Astrocyte (in vitro differentiated cells and primary cell): ENCODE results near the gene CD58. TPM values are rescaled to one million over a fixed set of nuclear protein-coding genes. Genes with fewer than 3 reads are reported as not detected.

Experiments used
- DNase-seq: peaks from one replicate; pipeline ENCODE4 v3.0.0-alpha.2; 2010; ENCODE audit warnings: low read depth
- FAIRE-seq: peaks from 2 replicates; lab custom pipeline; 2011; peaks lifted over from hg19 to GRCh38; lab: Jason Lieb, UNC
- H2AFZ ChIP-seq: 2 replicates; pipeline ENCODE4 v1.6.0; 2012; ENCODE audit warnings: low read depth, low read length, inconsistent platforms
- H3K27ac ChIP-seq: 2 replicates; pipeline ENCODE4 v1.5.1; 2011; ENCODE audit warnings: low read depth, low read length, inconsistent platforms
- H3K27me3 ChIP-seq: 2 replicates; pipeline ENCODE4 v1.6.0; 2011; ENCODE audit warnings: low read length, inconsistent platforms; ENCODE audit not compliant: insufficient read depth
- H3K36me3 ChIP-seq: 2 replicates; pipeline ENCODE4 v1.5.1; 2011; ENCODE audit warnings: low read length, inconsistent platforms; ENCODE audit not compliant: insufficient read depth
- H3K4me1 ChIP-seq: 2 replicates; pipeline ENCODE4 v1.5.1; 2011; ENCODE audit warnings: low read length, inconsistent platforms; ENCODE audit not compliant: insufficient read depth
- H3K4me2 ChIP-seq: 2 replicates; pipeline ENCODE4 v1.6.0; 2012; ENCODE audit warnings: low read length, inconsistent platforms
- H3K4me3 ChIP-seq: 2 replicates; pipeline ENCODE4 v1.5.1; 2011; ENCODE audit warnings: low read depth, mild to moderate bottlenecking, low read length, inconsistent platforms; ENCODE audit not compliant: insufficient read depth
- H3K79me2 ChIP-seq: 2 replicates; pipeline ENCODE4 v1.6.0; 2012; ENCODE audit warnings: mild to moderate bottlenecking, low read length, inconsistent platforms; ENCODE audit not compliant: insufficient read depth
- H3K9ac ChIP-seq: 2 replicates; pipeline ENCODE4 v1.6.0; 2012; ENCODE audit warnings: mild to moderate bottlenecking, low read length, inconsistent platforms
- H3K9me3 ChIP-seq: 2 replicates; pipeline ENCODE4 v1.5.1; 2012; ENCODE audit warnings: low read depth, mild to moderate bottlenecking, low read length, inconsistent platforms; ENCODE audit not compliant: insufficient read depth
- H4K20me1 ChIP-seq: 2 replicates; pipeline ENCODE4 v1.6.0; 2012; ENCODE audit warnings: low read length, inconsistent platforms; ENCODE audit not compliant: insufficient read depth
- H3K27ac Mint-ChIP-seq: one replicate; pipeline ENCODE4 v1.8.0; 2021; ENCODE audit warnings: mild to moderate bottlenecking, mixed read lengths; ENCODE audit not compliant: unreplicated experiment
- H3K27me3 Mint-ChIP-seq: one replicate; pipeline ENCODE4 v1.8.0; 2021; ENCODE audit warnings: low read depth, mixed read lengths; ENCODE audit not compliant: unreplicated experiment
- H3K36me3 Mint-ChIP-seq: one replicate; pipeline ENCODE4 v1.8.0; 2021; ENCODE audit warnings: low read depth, mixed read lengths; ENCODE audit not compliant: unreplicated experiment
- H3K4me1 Mint-ChIP-seq: one replicate; pipeline ENCODE4 v1.8.0; 2021; ENCODE audit warnings: low read depth, mixed read lengths; ENCODE audit not compliant: unreplicated experiment
- H3K4me3 Mint-ChIP-seq: one replicate; pipeline ENCODE4 v1.8.0; 2021; ENCODE audit warnings: mild to moderate bottlenecking, moderate library complexity, mixed read lengths; ENCODE audit not compliant: unreplicated experiment
- H3K9me3 Mint-ChIP-seq: one replicate; pipeline ENCODE4 v1.8.0; 2021; ENCODE audit warnings: mild to moderate bottlenecking, mixed read lengths; ENCODE audit not compliant: unreplicated experiment
- CTCF ChIP-seq: IDR thresholded peaks from 2 replicates; pipeline ENCODE4 v1.5.1; 2011; ENCODE audit warnings: low read depth, mild to moderate bottlenecking, inconsistent platforms, low read length, moderate library complexity; ENCODE audit not compliant: insufficient read depth
- EZH2 ChIP-seq: IDR thresholded peaks from 2 replicates; pipeline ENCODE4 v1.6.1; 2012; ENCODE audit warnings: mild to moderate bottlenecking, low read length, inconsistent platforms; ENCODE audit not compliant: insufficient read depth
- total RNA-seq: library from RNA; stranded (reverse); gene quantifications from 2 replicates; pipeline ENCODE4 v1.2.1, GENCODE V29; 2021

The CD58 gene
- total RNA-seq, 1 donor from 2014 or later, result 13.0 TPM

- Mint-ChIP-seq H3K27ac (no peak overlapping the region), H3K4me1 (peaks cover 35% of the 10 kb centered on the region), H3K27me3 (peaks cover 6% of the 10 kb centered on the region), H3K4me3 (no peak overlapping the region), H3K36me3 (peaks cover 2% of the 10 kb centered on the region), H3K9me3 (no peaks in the 10 kb centered on the region)
- Histone ChIP-seq H3K27me3 (peaks cover 4% of the 10 kb centered on the region), H4K20me1 (peaks cover 15% of the 10 kb centered on the region), H3K79me2 (peaks cover 18% of the 10 kb centered on the region), H2AFZ (no peak overlapping the region), H3K9ac (no peak overlapping the region), H3K4me1 (peaks cover 22% of the 10 kb centered on the region), H3K4me2 (no peak overlapping the region), H3K36me3 (no peaks in the 10 kb centered on the region), H3K9me3 (no peaks in the 10 kb centered on the region), H3K4me3 (no peak overlapping the region), H3K27ac (no peak overlapping the region)
- DNase-seq, result peak; percentile 52
- TF ChIP-seq EZH2, result no peak
- TF ChIP-seq CTCF, result no peak
- no peak for FAIRE-seq
Measured at GRCh38 chr1:116573431-116574095, 2.7 kb upstream of the CD58 start.

- Histone ChIP-seq H4K20me1 (peaks cover 19% of the 10 kb centered on the region), H3K9me3 (no peaks in the 10 kb centered on the region), H3K9ac (no peak overlapping the region), H3K27me3 (peaks cover 4% of the 10 kb centered on the region), H3K4me3 (no peak overlapping the region), H3K79me2 (peaks cover 20% of the 10 kb centered on the region), H3K4me2 (no peak overlapping the region), H3K27ac (no peak overlapping the region), H2AFZ (no peak overlapping the region), H3K36me3 (no peaks in the 10 kb centered on the region), H3K4me1 (peaks cover 22% of the 10 kb centered on the region)
- Mint-ChIP-seq H3K9me3 (no peaks in the 10 kb centered on the region), H3K27ac (no peak overlapping the region), H3K27me3 (peaks cover 6% of the 10 kb centered on the region), H3K4me1 (peaks cover 35% of the 10 kb centered on the region), H3K36me3 (peaks cover 2% of the 10 kb centered on the region), H3K4me3 (no peak overlapping the region)
- FAIRE-seq (no peak), DNase-seq (no peak)
- TF ChIP-seq CTCF (no peak), EZH2 (no peak)
Measured at GRCh38 chr1:116572771-116573430, 2.1 kb upstream of the CD58 start.

GRCh38 chr1:116572099-116572498 is 1.3 kb upstream of the CD58 start:
- peaks cover 22% of the 10 kb centered on the region for H3K4me1 ChIP-seq
- peaks cover 2% of the 10 kb centered on the region for H3K36me3 Mint-ChIP-seq
- H3K27me3 ChIP-seq, result peaks cover 4% of the 10 kb centered on the region
- H3K9me3 ChIP-seq, result no peaks in the 10 kb centered on the region
- H3K79me2 ChIP-seq, result peaks cover 26% of the 10 kb centered on the region
- no peak for FAIRE-seq
- peak overlapping the region; percentile 88 for H3K4me2 ChIP-seq
- H4K20me1 ChIP-seq, result peaks cover 19% of the 10 kb centered on the region
- H3K9ac ChIP-seq, result no peak overlapping the region
- no peak overlapping the region for H2AFZ ChIP-seq
- no peaks in the 10 kb centered on the region for H3K9me3 Mint-ChIP-seq
- peak overlapping the region; percentile 81 for H3K4me3 Mint-ChIP-seq
- H3K27me3 Mint-ChIP-seq, result peaks cover 6% of the 10 kb centered on the region
- H3K4me3 ChIP-seq, result no peak overlapping the region
- peaks cover 35% of the 10 kb centered on the region for H3K4me1 Mint-ChIP-seq
- H3K36me3 ChIP-seq, result no peaks in the 10 kb centered on the region
- no peak overlapping the region for H3K27ac ChIP-seq
- no peak for DNase-seq
- H3K27ac Mint-ChIP-seq, result no peak overlapping the region
- TF ChIP-seq CTCF, result no peak
- no peak for TF ChIP-seq EZH2
